HFFc6 (cell line): ENCODE data around the gene BOD1L2. TPM values are rescaled to one million over a fixed set of nuclear protein-coding genes. Genes with fewer than 3 reads are reported as not detected.

ENCODE experiments used
- DNase-seq: peaks from one replicate; pipeline ENCODE4 v3.0.0-alpha.2; 2018
- H3K27ac Mint-ChIP-seq: 2 replicates; pipeline ENCODE4 v1.8.0; 2020; ENCODE audit warnings: mild to moderate bottlenecking, mixed read lengths
- H3K27me3 Mint-ChIP-seq: 2 replicates; pipeline ENCODE4 v1.8.0; 2021; ENCODE audit warnings: mild to moderate bottlenecking, moderate library complexity, mixed read lengths; ENCODE audit not compliant: insufficient read depth
- H3K36me3 Mint-ChIP-seq: 2 replicates; pipeline ENCODE4 v1.8.0; 2021; ENCODE audit warnings: low read depth, mixed read lengths
- H3K4me1 Mint-ChIP-seq: 2 replicates; pipeline ENCODE4 v1.8.0; 2020; ENCODE audit warnings: low read depth, mixed read lengths
- H3K4me3 Mint-ChIP-seq: 2 replicates; pipeline ENCODE4 v1.8.0; 2020; ENCODE audit warnings: mild to moderate bottlenecking, moderate library complexity, mixed read lengths
- H3K9me3 Mint-ChIP-seq: 2 replicates; pipeline ENCODE4 v1.8.0; 2020; ENCODE audit warnings: mild to moderate bottlenecking, mixed read lengths
- CTCF ChIP-seq: fragments of 200-600 bp; sonication (generic); IDR thresholded peaks from 2 replicates; pipeline ENCODE4 v1.5.0; 2021; ENCODE audit warnings: antibody characterized with exemption, mild to moderate bottlenecking
- total RNA-seq, 6 experiments: library from RNA; stranded (reverse); fragmentation: NEBNext Ultra II Directional; extraction: Animal tissue kit (Norgen Biotek cat#: 25700); gene quantifications; 2 replicates in 1 of 6; 3 replicates in 5 of 6; pipeline ENCODE4 v1.2.3, GENCODE V29; 2021

Gene BOD1L2
- total RNA-seq, 6 experiments from 2014 or later, result not detected

GRCh38 chr18:57175532-57175931 is 28.6 kb downstream of the BOD1L2 start:
- Mint-ChIP-seq H3K36me3 (no peaks in the 10 kb centered on the region), H3K27me3 (no peaks in the 10 kb centered on the region), H3K4me3 (no peak overlapping the region), H3K27ac (no peak overlapping the region), H3K4me1 (no peaks in the 10 kb centered on the region), H3K9me3 (no peaks in the 10 kb centered on the region)
- no peak for DNase-seq
- TF ChIP-seq CTCF, result no peak

- peaks cover 5% of the 10 kb centered on the region; the same call in 1 of the 2 replicates for H3K27me3 Mint-ChIP-seq
- no peak overlapping the region for H3K27ac Mint-ChIP-seq
- no peaks in the 10 kb centered on the region for H3K4me1 Mint-ChIP-seq
- no peak for TF ChIP-seq CTCF
- DNase-seq, result no peak
- H3K36me3 Mint-ChIP-seq, result 0 out of 2 replicates have a peak, but pooled peaks cover 8% of the 10 kb centered on the region
- H3K4me3 Mint-ChIP-seq, result no peak overlapping the region
- H3K9me3 Mint-ChIP-seq, result peaks cover 18% of the 10 kb centered on the region
Measured at GRCh38 chr18:57185434-57185833, 38.5 kb downstream of the BOD1L2 start.

- Mint-ChIP-seq H3K27me3 (peaks cover 5% of the 10 kb centered on the region; the same call in 1 of the 2 replicates), H3K36me3 (0 out of 2 replicates have a peak, but pooled peaks cover 8% of the 10 kb centered on the region), H3K4me1 (no peaks in the 10 kb centered on the region), H3K9me3 (peaks cover 18% of the 10 kb centered on the region), H3K4me3 (no peak overlapping the region), H3K27ac (no peak overlapping the region)
- no peak for DNase-seq
- TF ChIP-seq CTCF, result no peak
Measured at GRCh38 chr18:57188851-57189557, 42.1 kb downstream of the BOD1L2 start.

GRCh38 chr18:57190026-57190425 is 43.1 kb downstream of the BOD1L2 start:
- TF ChIP-seq CTCF, result no peak
- 0 out of 2 replicates have a peak, but pooled peaks cover 8% of the 10 kb centered on the region for H3K36me3 Mint-ChIP-seq
- no peaks in the 10 kb centered on the region for H3K4me1 Mint-ChIP-seq
- DNase-seq, result no peak
- H3K27me3 Mint-ChIP-seq, result peaks cover 5% of the 10 kb centered on the region
- H3K4me3 Mint-ChIP-seq, result no peak overlapping the region
- H3K9me3 Mint-ChIP-seq, result peaks cover 15% of the 10 kb centered on the region
- H3K27ac Mint-ChIP-seq, result no peak overlapping the region

GRCh38 chr18:57194070-57194469 is 47.2 kb downstream of the BOD1L2 start:
- no peaks in the 10 kb centered on the region for H3K36me3 Mint-ChIP-seq
- no peak for TF ChIP-seq CTCF
- H3K27ac Mint-ChIP-seq, result no peak overlapping the region
- DNase-seq, result no peak
- peaks cover 5% of the 10 kb centered on the region for H3K27me3 Mint-ChIP-seq
- no peaks in the 10 kb centered on the region for H3K4me1 Mint-ChIP-seq
- no peaks in the 10 kb centered on the region for H3K9me3 Mint-ChIP-seq
- H3K4me3 Mint-ChIP-seq, result no peak overlapping the region
